ENCODE measurements around the gene PINLYP.
"Not testable (repeated sequence)": the region's sequence is repeated elsewhere in the genome, so short reads cannot be mapped to it uniquely, and the experiment has no call there.

The PINLYP gene

DNA sequence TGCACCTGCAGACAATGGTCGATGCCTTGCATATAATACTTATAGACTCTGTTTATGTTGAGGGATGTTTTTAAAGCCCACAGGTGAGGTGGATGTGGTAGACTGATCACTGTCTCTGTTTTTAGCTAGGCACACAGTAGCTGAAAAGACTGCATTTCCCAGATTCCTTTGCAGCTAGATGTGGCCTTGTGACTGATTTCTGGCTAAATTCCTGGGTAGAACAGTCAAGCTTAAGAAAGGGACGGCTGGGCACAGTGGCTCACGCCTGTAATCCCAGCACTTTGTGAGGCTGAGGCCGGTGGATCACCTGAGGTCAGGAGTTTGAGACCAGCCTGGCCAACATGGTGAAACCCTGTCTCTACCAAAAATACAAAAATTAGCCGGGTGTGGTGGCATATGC lies 24.7 kb downstream of the PINLYP start:
- in situ Hi-C loops (cut with MboI; ENCODE audit: low sequenced_read_pairs): not testable (repeated sequence)

- in situ Hi-C loops (cut with MboI; ENCODE audit: low sequenced_read_pairs): no loop called here
These were observed 30.4 kb downstream of the PINLYP start for GRCh38 chr19:43605875-43606568.

GRCh38 chr19:43606569-43607229 lies 31.1 kb downstream of the PINLYP start:
- in situ Hi-C loops (cut with MboI; ENCODE audit: low sequenced_read_pairs): no loop called here

DNA sequence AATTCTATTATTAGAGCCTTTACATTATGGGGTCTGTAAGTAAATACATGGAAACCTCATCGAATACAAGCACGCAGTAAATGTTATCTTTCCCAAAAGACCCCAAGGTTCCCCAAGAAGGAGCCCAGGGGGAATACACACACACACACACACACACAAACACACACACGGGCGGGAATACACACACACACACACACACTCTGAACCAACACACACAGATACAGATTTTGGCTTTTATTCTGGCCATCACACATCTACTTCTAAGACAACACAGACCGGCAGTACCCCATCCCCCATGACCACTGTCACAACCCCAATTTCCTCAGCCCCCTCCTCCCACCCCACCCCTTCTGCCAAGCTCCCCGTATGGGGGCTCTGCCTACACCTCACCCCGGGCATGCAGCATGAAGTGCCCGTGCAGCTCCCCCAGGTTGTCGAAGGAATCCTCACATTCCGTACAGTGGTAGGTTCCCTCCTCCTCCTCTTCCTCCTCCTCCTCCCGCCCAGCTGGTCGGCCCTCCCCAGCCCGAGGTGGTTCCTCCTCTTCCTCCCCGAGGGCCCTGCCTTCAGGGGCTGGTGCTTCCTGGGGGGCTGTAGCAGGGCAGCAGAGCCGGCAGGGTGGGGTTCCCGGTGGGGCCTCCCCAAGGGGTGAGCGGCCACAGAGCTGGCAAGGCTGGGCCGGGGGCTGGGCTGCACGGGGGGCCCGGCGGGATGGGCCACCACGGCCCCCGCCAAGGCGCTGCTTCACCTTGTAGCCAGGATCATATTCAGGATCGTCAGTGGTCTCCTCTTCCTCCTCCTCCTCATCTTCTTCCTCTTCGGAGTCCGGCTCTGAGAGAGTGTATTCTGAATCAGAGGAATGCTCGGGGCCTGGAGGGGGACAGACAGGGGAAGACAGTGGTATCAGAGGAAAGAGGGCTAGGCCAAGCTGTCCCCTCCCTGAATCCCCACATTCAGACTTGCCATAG lies 31.9 kb downstream of the PINLYP start:
- in situ Hi-C loops (cut with MboI; ENCODE audit: low sequenced_read_pairs): no loop called here

- in situ Hi-C loops (cut with MboI; ENCODE audit: low sequenced_read_pairs): no loop called here
These were observed 34.3 kb downstream of the PINLYP start for GRCh38 chr19:43609872-43610271.

DNA sequence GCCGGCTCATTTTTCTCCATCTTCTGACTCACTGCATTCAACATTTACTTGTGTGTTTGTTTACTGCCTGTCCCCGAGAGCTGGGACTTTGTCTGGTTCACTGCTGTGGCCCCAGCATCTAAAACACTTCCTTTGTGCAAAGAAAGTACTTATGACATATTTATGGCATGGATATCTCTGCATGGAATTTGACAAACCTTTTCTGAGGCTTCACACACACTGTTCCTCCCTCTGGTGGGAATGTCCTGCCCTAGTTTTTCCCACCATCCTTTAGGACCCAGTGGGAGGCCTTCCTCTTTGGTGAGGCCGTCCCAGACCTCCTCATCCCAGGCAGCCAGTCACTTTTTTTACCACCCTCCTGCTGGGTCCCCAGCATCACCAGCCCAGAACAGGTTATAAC lies 34.9 kb downstream of the PINLYP start:
- in situ Hi-C loops (cut with MboI; ENCODE audit: low sequenced_read_pairs): no loop called here

- in situ Hi-C loops (cut with MboI; ENCODE audit: low sequenced_read_pairs): no loop called here
These were observed 36.2 kb downstream of the PINLYP start, which contains the start of gene SRRM5 for GRCh38 chr19:43611788-43612187. SRRM5 (plus strand) TSS chr19:43612088; CDS start chr19:43612122, 34 bp downstream.

- in situ Hi-C loops (cut with MboI; ENCODE audit: low sequenced_read_pairs): no loop called here
These were observed 36.8 kb downstream of the PINLYP start for GRCh38 chr19:43612374-43612773.

DNA sequence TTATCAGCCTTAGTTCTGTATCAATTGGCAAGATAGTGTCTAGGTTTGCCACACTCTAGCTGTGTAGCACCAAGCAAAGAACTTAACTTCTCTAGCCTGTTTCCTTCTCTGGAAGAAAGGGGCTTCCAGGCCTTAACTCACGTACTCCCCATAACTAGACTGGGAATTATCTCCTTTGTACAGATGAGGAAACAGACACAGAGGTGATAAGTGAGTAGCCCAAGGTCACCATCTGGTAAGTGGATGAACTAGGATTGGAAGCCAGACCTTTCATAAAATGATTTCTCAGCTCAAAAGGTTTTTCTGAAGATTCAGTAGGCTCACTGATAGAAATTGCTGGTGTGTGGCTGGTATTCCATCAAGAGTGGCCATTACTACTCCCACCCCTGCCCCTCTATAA lies 40.7 kb downstream of the PINLYP start:
- in situ Hi-C loops (cut with MboI; ENCODE audit: low sequenced_read_pairs): no loop called here

DNA sequence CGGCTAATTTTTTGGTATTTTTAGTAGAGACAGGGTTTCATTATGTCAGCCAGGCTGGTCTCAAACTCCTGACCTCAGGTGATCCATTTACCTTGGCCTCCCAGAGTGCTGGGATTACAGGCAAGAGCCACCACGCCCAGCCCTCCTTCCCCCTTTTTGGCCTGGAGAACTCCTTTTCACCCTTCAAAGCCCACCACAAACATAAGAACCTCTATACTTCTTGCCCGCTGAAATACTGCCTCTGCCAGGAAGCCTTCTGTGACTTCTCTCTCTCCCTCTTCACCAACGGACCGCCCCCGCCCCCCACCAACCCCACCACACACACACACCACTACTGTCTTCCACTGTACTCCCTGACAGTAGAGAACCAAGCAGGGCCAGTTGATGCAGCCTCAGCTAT lies 41.4 kb downstream of the PINLYP start:
- in situ Hi-C loops (cut with MboI; ENCODE audit: low sequenced_read_pairs): no loop called here

DNA sequence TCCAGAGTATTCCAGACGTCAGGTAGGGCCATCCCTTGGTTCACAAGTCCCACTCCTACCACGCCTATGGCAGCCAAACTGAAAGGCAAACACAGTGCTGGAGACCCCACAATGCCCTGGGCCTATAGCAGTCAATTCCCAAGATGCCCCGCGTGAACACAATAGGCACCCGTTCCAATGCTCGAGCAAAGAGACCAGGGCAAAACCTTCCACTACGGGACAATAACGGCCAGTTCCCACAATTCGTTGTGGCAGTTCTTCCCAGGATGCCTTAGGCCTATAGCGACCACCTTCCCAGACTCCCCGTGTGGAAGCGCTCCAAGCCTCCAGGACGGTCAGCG lies 43.3 kb downstream of the PINLYP start:
- in situ Hi-C loops (cut with MboI; ENCODE audit: low sequenced_read_pairs): no loop called here

DNA sequence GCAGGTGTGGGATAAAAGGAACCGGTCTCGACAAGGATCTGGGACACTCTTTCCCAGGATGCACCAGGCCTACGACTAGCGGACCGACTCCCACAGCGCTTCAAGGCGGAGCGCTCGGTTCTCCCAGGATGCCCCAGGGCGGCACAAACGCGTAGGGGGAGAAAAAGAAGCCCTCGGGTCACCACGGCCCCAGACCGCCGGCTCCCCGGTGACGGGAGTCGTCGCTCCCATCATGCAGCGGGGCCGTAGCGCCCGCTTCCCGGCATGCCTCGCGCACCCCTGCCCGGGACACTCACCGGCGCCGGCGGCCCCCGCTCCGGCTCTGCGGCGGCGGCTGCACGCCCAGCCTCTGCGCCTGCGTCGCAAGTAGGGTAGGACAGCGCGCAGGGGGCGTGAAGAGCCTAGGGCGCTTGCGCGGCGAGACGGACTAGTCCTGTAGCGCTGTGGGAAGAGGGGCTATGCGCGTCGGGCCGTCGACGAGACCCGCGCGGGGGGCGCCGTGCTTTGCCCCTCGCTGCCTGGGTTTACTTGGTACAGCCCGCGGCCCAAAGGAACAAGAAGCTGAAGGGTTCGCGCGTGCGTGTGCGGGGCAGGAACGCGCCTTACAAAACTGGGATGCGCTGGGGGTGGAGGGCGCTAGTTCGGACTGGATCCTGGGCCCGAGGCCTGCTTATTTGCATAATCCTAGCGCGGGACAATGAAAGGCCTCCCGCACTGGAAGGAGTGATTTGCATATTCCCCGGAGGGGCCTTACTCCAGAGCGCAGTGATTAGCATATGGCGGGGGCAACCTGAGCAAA lies 43.9 kb downstream of the PINLYP start, which contains the start of gene ZNF428:
ZNF428 (minus strand) TSS at position 368 of the 799 bp plus-strand sequence. CDS start 5,325 bp downstream, outside the sequence.
- in situ Hi-C loops (cut with MboI; ENCODE audit: low sequenced_read_pairs): no loop called here

DNA sequence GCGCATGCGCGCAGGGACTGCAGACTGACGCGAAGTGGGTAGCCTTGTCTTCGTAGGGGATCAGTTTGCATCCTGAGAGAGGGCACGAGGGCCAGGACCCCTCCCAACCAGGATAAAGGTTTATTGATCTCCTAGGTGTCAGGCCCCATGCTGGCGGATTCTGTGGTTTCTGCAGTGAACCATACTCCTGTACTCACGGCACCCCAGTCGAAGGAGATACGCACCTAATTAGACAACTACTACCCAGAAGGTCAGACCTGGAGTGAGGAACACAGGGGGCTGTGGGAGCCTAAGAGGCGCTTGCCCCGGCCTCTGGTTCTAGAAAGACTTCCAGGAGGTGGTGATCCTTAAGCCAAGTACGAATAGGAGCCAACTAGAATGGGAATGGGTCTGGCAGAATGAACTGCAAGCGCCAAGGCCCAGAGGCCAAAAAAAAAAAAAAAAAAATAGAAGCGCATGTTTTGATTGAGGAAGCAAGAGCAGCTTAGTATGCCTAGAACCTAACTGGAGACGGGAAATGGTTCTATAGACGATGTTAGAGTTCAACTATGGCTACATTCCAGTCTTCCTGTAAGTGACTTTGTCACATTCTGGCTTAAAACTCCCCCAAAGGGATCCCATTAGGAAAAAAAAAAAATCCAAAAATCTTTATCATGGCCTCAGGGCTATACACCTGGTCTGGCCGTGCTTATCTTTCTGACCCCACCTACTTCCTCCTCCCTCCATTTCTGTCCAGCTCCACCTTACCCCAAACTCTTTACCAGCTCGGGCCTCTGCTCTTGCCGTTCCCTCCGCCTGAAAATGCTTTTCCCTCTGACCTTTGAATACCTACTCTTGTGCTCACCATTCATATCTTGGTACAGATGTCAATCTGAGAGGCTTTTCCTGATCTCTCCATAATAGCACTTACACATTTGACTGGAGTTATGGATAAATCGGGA lies 44.7 kb downstream of the PINLYP start:
- in situ Hi-C loops (cut with MboI; ENCODE audit: low sequenced_read_pairs): no loop called here

GRCh38 chr19:43622070-43622469 lies 46.5 kb downstream of the PINLYP start:
- in situ Hi-C loops (cut with MboI; ENCODE audit: low sequenced_read_pairs): no loop called here

DNA sequence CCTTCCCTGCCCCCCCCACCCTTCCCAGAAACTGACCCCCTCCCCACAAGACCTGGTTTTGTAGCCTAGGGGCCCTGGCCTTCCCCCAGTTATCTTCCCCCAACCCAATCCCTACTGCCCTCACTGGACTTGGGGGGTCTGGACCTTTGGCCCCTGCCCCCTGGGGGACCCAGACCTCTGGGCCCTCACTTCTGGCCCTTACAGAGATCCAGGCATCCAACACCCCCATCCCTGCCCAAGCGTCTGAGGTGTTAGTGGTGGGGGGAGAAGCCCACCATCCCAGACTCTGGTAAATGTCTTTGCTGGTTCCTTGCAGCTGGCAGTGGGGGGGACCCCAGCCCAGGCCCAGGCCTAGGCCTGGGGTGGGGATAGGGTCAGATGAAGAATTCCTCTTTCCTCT lies 47.4 kb downstream of the PINLYP start:
- in situ Hi-C loops (cut with MboI; ENCODE audit: low sequenced_read_pairs): no loop called here

DNA sequence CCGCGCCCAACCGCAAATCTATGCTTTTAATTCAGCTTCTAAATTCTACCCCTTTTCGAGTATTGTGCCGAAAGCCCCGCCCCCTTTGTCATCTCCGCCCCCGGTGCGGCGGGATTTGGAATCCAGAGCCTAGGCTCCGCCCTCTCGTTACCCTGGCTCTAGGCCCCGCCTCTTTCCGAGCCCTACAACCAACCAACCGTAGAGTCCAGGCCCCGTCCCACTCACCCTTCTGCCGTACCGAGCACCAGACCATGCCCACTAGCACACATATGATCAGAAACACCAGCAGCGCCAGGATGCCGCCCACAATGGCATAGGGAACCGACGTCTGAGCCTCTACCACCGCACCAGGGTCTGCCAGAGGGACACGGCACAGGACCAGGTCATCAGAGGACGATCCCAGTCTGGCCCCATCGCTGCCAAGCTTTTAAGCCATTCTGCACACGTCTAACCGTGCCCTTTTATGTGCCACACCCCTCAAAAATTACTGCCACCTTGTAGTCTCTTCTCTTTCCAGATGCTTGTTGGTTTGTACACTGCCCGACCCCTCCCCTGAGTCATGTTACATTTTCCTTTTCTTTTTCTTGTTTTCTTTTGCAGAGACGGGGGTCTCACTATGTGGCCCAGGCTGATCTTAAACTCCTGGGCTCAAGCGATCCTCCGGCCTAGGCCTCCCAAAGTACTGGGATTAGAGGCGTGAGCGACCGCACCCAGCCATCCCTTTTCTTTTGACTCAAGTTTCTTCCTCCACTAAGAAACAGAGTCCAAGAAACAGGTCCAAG lies 48.5 kb downstream of the PINLYP start:
- in situ Hi-C loops (cut with MboI; ENCODE audit: low sequenced_read_pairs): no loop called here

DNA sequence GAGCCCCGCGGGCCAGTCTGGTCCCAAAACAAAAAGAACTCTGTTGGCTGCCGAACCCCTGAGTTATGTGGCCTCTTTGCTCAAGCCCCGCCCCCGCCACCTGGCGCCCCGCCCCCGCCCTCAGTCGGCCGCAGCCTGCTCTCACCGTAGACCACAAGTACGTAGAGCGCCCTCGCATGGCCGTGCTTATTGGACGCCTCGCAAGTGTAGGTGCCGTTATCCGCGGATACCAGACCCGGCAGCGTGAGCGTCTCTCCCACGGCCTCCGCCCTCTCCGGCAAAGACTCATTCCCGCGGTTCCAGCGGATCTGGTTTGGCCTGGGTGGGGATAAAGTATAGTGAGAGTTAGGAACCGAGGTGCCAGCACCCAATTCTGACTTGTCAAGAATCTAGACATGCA lies 49.3 kb downstream of the PINLYP start:
- in situ Hi-C loops (cut with MboI; ENCODE audit: low sequenced_read_pairs): no loop called here

DNA sequence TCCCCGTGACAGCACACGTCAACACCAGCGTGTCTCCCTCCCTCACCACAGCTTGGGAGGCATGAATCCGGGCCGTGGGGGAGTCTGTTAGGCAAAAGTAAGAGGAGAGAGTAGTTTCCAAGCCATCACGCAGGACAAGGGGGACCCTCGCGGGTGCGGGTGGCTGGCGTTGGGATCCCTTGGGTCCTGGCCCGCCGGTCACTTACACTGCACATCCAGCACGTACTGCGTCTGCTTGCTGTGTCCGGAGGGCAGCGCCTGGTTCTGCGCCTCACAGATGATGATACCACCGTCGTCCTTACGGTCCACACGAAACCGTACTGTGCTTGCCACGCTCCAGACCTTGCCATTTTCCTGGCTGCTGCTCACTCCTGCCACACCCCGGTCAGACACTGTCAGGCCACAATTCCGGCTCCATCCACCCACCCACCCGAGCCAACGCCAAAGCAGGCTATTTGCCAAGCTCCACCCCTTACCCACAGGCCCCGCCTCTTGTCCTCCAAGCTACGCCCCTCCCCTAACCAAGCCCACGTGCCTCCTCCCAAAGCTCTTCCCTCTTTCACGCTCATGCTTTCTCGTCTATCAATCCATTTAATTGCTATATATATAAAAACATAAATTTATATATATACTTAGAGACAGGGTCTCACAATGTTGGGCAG lies 50.4 kb downstream of the PINLYP start:
- in situ Hi-C loops (cut with MboI; ENCODE audit: low sequenced_read_pairs): no loop called here
